OCI-LY1 (cell line): ENCODE results near the gene LMF1.

ENCODE experiments used
- H2AFZ ChIP-seq: fragments of 200-600 bp; sonication (generic), shearing (Covaris generic); 2 replicates; pipeline ENCODE4 v1.6.0; 2014; ENCODE audit warnings: antibody characterized with exemption, mild to moderate bottlenecking, low read length
- H3F3A ChIP-seq: fragments of 200-600 bp; sonication (generic), shearing (Covaris generic); 2 replicates; pipeline ENCODE4 v1.6.0; 2014; ENCODE audit warnings: mild to moderate bottlenecking, antibody characterized with exemption, low read length, moderate library complexity; ENCODE audit not compliant: insufficient read depth
- H3K27ac ChIP-seq: fragments of 200-600 bp; sonication (generic); 2 replicates; pipeline ENCODE4 v1.5.1; 2014; ENCODE audit warnings: low read length, mixed run types, mild to moderate bottlenecking, low read depth; ENCODE audit not compliant: poor library complexity, severe bottlenecking
- H3K27me3 ChIP-seq: fragments of 200-600 bp; sonication (generic); 2 replicates; pipeline ENCODE4 v1.6.0; 2014; ENCODE audit warnings: antibody characterized with exemption, mild to moderate bottlenecking, low read length, moderate library complexity; ENCODE audit not compliant: insufficient read depth
- H3K36me3 ChIP-seq: fragments of 200-600 bp; sonication (generic); 2 replicates; pipeline ENCODE4 v1.6.1; 2014; ENCODE audit warnings: mild to moderate bottlenecking, antibody characterized with exemption, low read length, moderate library complexity, mixed read lengths; ENCODE audit not compliant: insufficient read depth
- H3K4me1 ChIP-seq: fragments of 200-600 bp; sonication (generic); 2 replicates; pipeline ENCODE4 v1.5.1; 2014; ENCODE audit warnings: mild to moderate bottlenecking, low read length, moderate library complexity; ENCODE audit not compliant: insufficient read depth, severe bottlenecking
- H3K4me2 ChIP-seq: fragments of 200-600 bp; sonication (generic), shearing (Covaris generic); 2 replicates; pipeline ENCODE4 v1.6.1; 2014; ENCODE audit warnings: low read length
- H3K4me3 ChIP-seq: fragments of 200-600 bp; sonication (generic); 2 replicates; pipeline ENCODE4 v1.5.1; 2014; ENCODE audit warnings: low read length, low read depth, mild to moderate bottlenecking, mixed read lengths; ENCODE audit not compliant: poor library complexity, severe bottlenecking
- H3K79me2 ChIP-seq: fragments of 200-600 bp; shearing (Covaris generic); 2 replicates; pipeline ENCODE4 v1.6.1; 2016; ENCODE audit warnings: mixed run types, low read length, mixed read lengths; ENCODE audit not compliant: insufficient read depth
- H3K9ac ChIP-seq: fragments of 200-600 bp; sonication (generic), shearing (Covaris generic); 2 replicates; pipeline ENCODE4 v1.6.1; 2014; ENCODE audit warnings: mild to moderate bottlenecking, low read length, mixed read lengths
- H3K9me2 ChIP-seq: fragments of 200-600 bp; sonication (generic), shearing (Covaris generic); 2 replicates; pipeline ENCODE4 v1.6.1; 2014; ENCODE audit warnings: low read depth, mild to moderate bottlenecking, low read length, mixed read lengths
- H3K9me3 ChIP-seq: fragments of 200-600 bp; shearing (Covaris generic); 2 replicates; pipeline ENCODE4 v1.6.1; 2014; ENCODE audit warnings: low read length, mixed read lengths
- H4K20me1 ChIP-seq: fragments of 200-600 bp; sonication (generic), shearing (Covaris generic); 2 replicates; pipeline ENCODE4 v1.6.0; 2016; ENCODE audit warnings: mild to moderate bottlenecking, low read length; ENCODE audit not compliant: insufficient read depth
- EZH2 ChIP-seq: fragments of 200-600 bp; sonication (generic), shearing (Covaris generic); IDR thresholded peaks from 2 replicates; pipeline ENCODE4 v1.8.0; 2017; ENCODE audit warnings: borderline replicate concordance, mixed run types, mild to moderate bottlenecking, antibody characterized with exemption, low read length, moderate library complexity, mixed read lengths
- TF ChIP-seq, protein P1 (sequence below): fragments of 200-600 bp; sonication (generic), shearing (Covaris generic); IDR thresholded peaks from 2 replicates; pipeline ENCODE4 v1.5.1; 2017; ENCODE audit warnings: mild to moderate bottlenecking, antibody characterized with exemption, low read length, moderate library complexity, mixed read lengths

The LMF1 gene

GRCh38 chr16:868846-869822 lies 101.7 kb downstream of the LMF1 start:
- H4K20me1 ChIP-seq: no peaks in the 10 kb centered on the region
- H3K4me3 ChIP-seq: no peak overlapping the region
- H3K9ac ChIP-seq: no peak overlapping the region
- no peaks in the 10 kb centered on the region for H3F3A ChIP-seq
- no peaks in the 10 kb centered on the region for H3K4me1 ChIP-seq
- no peaks in the 10 kb centered on the region for H3K36me3 ChIP-seq
- H3K9me3 ChIP-seq: no peaks in the 10 kb centered on the region
- H3K9me2 ChIP-seq: no peaks in the 10 kb centered on the region
- no peak overlapping the region for H3K27ac ChIP-seq
- TF ChIP-seq, protein P1, sequence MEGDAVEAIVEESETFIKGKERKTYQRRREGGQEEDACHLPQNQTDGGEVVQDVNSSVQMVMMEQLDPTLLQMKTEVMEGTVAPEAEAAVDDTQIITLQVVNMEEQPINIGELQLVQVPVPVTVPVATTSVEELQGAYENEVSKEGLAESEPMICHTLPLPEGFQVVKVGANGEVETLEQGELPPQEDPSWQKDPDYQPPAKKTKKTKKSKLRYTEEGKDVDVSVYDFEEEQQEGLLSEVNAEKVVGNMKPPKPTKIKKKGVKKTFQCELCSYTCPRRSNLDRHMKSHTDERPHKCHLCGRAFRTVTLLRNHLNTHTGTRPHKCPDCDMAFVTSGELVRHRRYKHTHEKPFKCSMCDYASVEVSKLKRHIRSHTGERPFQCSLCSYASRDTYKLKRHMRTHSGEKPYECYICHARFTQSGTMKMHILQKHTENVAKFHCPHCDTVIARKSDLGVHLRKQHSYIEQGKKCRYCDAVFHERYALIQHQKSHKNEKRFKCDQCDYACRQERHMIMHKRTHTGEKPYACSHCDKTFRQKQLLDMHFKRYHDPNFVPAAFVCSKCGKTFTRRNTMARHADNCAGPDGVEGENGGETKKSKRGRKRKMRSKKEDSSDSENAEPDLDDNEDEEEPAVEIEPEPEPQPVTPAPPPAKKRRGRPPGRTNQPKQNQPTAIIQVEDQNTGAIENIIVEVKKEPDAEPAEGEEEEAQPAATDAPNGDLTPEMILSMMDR: no peak
- TF ChIP-seq EZH2: no peak
- H2AFZ ChIP-seq: no peak overlapping the region
- no peaks in the 10 kb centered on the region for H3K79me2 ChIP-seq
- no peaks in the 10 kb centered on the region for H3K27me3 ChIP-seq
- H3K4me2 ChIP-seq: no peak overlapping the region

GRCh38 chr16:868386-868755 lies 102.4 kb downstream of the LMF1 start:
- Histone ChIP-seq H3K4me1 (no peaks in the 10 kb centered on the region), H3K27me3 (no peaks in the 10 kb centered on the region), H3K27ac (no peak overlapping the region), H3K4me3 (no peak overlapping the region), H4K20me1 (no peaks in the 10 kb centered on the region), H3K79me2 (no peaks in the 10 kb centered on the region), H3K36me3 (no peaks in the 10 kb centered on the region), H3K4me2 (no peak overlapping the region), H3F3A (no peaks in the 10 kb centered on the region), H3K9ac (no peak overlapping the region), H2AFZ (no peak overlapping the region), H3K9me3 (no peaks in the 10 kb centered on the region), H3K9me2 (no peaks in the 10 kb centered on the region)
- TF ChIP-seq EZH2: no peak
- TF ChIP-seq, protein P1: no peak

DNA sequence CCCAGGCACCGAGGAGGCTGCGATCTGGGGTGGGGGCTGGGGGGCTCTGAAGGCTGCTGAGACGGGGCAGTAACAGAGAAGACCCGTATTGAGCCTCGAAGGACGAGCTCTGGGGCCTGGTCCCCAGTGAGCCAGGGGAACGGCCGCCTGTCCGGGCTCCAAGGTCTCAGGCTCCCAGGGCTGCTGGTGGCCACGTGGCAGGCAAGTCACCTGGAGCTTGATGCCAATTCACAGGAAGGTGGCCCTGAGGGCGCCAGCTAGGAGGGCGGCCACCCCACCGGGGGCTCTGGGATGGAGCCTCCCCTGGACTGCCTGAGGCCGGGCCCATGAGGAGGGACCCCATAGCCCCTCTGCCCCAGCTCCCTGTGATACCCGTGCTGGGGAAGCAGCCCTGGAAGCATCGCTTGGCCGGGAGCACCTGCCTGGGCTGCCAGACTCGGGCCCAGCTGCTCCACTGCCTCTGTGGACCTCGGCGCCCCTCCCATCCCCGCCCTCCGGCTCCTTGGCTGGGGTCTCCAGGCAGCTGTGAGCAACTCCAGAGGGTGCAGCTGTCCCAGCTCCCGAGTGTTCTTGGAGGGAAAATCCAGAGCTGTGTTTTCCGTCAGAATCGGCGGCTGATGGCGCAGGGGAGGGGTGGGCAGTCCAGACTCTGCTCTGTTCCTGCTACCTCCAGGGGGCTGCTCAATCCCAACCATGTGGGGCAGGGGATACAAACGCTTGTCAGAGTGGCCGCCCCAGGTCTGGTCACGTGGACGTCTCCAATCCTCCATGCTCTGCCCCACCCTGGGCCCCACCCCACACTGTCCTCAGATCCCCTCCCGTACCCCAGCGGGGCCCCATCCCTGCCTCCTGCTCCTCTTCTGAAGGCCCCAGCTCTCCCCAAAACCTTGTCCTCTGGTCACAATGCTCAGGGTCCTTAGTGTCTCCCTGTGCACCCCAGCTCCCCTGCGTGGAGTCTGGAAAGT lies 103.1 kb downstream of the LMF1 start:
- no peaks in the 10 kb centered on the region for H3K9me2 ChIP-seq
- no peaks in the 10 kb centered on the region for H4K20me1 ChIP-seq
- H3K79me2 ChIP-seq: no peaks in the 10 kb centered on the region
- H3K4me1 ChIP-seq: no peaks in the 10 kb centered on the region
- H3K36me3 ChIP-seq: no peaks in the 10 kb centered on the region
- no peaks in the 10 kb centered on the region for H3K9me3 ChIP-seq
- TF ChIP-seq, protein P1: no peak
- TF ChIP-seq EZH2: no peak
- H3K27ac ChIP-seq: no peak overlapping the region
- H3K27me3 ChIP-seq: no peaks in the 10 kb centered on the region
- no peaks in the 10 kb centered on the region for H3F3A ChIP-seq
- no peak overlapping the region for H2AFZ ChIP-seq
- no peak overlapping the region for H3K4me3 ChIP-seq
- H3K4me2 ChIP-seq: no peak overlapping the region
- no peak overlapping the region for H3K9ac ChIP-seq
